Heart left ventricle (tissue), 16 donors: ENCODE data around the gene SYNGAP1. TPM values are rescaled to one million over a fixed set of nuclear protein-coding genes. Genes with fewer than 3 reads are reported as not detected.

Experiments
- ATAC-seq, 4 donors: fragments of 200-7000 bp; cut with Tn5 transposase; one replicate each; pipeline ENCODE4 v1.9.1; 2020 to 2022; ENCODE audit warnings: moderate library complexity in 4 of 4, mild to moderate bottlenecking in 3 of 4, moderate number of reproducible peaks in 1 of 4
- DNase-seq, 5 donors: peaks; one replicate each; pipeline ENCODE4 v3.0.0-alpha.2; 2020
- H3K27ac ChIP-seq, 12 donors: fragments of 200-600 bp; sonication (generic) in 4 of 12; one replicate each; pipeline versions ENCODE4 v1.5.0 to v1.8.0; 2016 to 2022; ENCODE audit warnings: mild to moderate bottlenecking in 2 of 12
- H3K27me3 ChIP-seq, 9 donors: fragments of 200-600 bp; sonication (generic) in 2 of 9; one replicate each; pipeline versions ENCODE4 v1.5.1 to v1.8.0; 2016 to 2022; ENCODE audit warnings: mild to moderate bottlenecking in 3 of 9
- H3K36me3 ChIP-seq, 9 donors: fragments of 200-600 bp; sonication (generic) in 2 of 9; one replicate each; pipeline versions ENCODE4 v1.5.0 to v1.8.0; 2018 to 2022; ENCODE audit warnings: mild to moderate bottlenecking in 2 of 9
- H3K4me1 ChIP-seq, 12 donors: fragments of 200-600 bp; sonication (generic) in 4 of 12; one replicate each; pipeline versions ENCODE4 v1.5.0 to v1.8.0; 2016 to 2022; ENCODE audit warnings: mild to moderate bottlenecking in 3 of 12
- H3K4me3 ChIP-seq, 12 donors: fragments of 200-600 bp; sonication (generic) in 4 of 12; one replicate each; pipeline versions ENCODE4 v1.5.0 to v1.8.0; 2017 to 2022; ENCODE audit warnings: mild to moderate bottlenecking in 9 of 12, moderate library complexity in 4 of 12
- H3K9me3 ChIP-seq, 12 donors: fragments of 200-600 bp; sonication (generic) in 4 of 12; one replicate each; pipeline versions ENCODE4 v1.5.0 to v1.8.0; 2016 to 2022; ENCODE audit warnings: mild to moderate bottlenecking in 1 of 12
- CTCF ChIP-seq, 12 donors: fragments of 200-600 bp; sonication (generic) in 4 of 12; IDR thresholded peaks; one replicate each; pipeline versions ENCODE4 v1.5.0 to v1.8.0; 2018 to 2022; ENCODE audit warnings: antibody characterized with exemption in 12 of 12, mild to moderate bottlenecking in 5 of 12
- POLR2A ChIP-seq, 2 donors: fragments of 450-650 bp; IDR thresholded peaks; one replicate each; pipeline ENCODE4 v1.6.1; 2017; ENCODE audit warnings: antibody characterized with exemption in 2 of 2, mild to moderate bottlenecking in 2 of 2, moderate library complexity in 2 of 2
- WGBS, 4 donors: extraction: QIAGEN DNeasy Blood & Tissue Kit in 2 of 4; methylation state at CpG; one replicate each; pipeline versions ENCODE4 v1.1.5 to v1.1.7; 2013 to 2018; 5-methylcytosine and 5-hydroxymethylcytosine counted together
- intact Hi-C, 10 donors: fragments of 100-400 bp; cut with DNase I; formaldehyde crosslinking; loops; one replicate each; pipeline versions ENCODE4 v1.11.1 to v1.14.2; 2022
- polyA plus RNA-seq, 2 donors: library from polyadenylated mRNA; stranded (reverse); fragments of 200-250 nt; gene quantifications; one replicate each; pipeline ENCODE4 v1.2.3, GENCODE V29; 2013
- total RNA-seq, 9 donors: library from RNA; depleted of rRNA in 2 of 9; stranded (reverse); fragments of >200 nt in 2 of 9; fragmentation: NEBNext Ultra II Directional in 3 of 9; extraction: Animal tissue kit (Norgen Biotek cat#: 25700) in 3 of 9; gene quantifications; one replicate each; pipeline versions ENCODE4 v1.1.0 to v1.2.4, GENCODE V29; 2016 to 2023
- donor health status: ischemic (EF 13 %, LVEDD 7.1; RV severe dilation, severe dysfunction).
- donor health status: healthy with polysubstance abuse.
- donor health status: DM: no; HTN: yes; CAD: no.
- donor health status: DM: no; HTN: no; CAD: no.
- donor health status: ischemic (EF 25% LVEDD 6.9; RV normal size, moderate dysfunction).
- donor health status: ischemic (EF 25% LVEDD 5.7; RV mildly dilated, moderate dysfunction).
- donor health status: healthy.
- donor health status: DM: yes; HTN: yes; CAD: no.
- donor health status: ischemic (EF 35%, LVEDD 5.7; RV mildly dilated, moderate dysfunction).
- donor health status: nonischemic (EF 11% LVEDD 7.7; RV severe dilation, severe dysfunction).
- donor health status: DM: yes; HTN: yes; CAD: no.
- donor health status: PGD.
- donor health status: ischemic (EF 29% LVEDD 5.4; RV normal size, mild dysfunction).
- donor health status: nonischemic (EF 23%, LVEDD 6.1; RV moderate dilation, normal function).

Gene SYNGAP1
- total and polyA plus RNA-seq, 11 donors = 2.4 to 9.9 (median 5.0) TPM

- Histone ChIP-seq H3K9me3 (no peaks in the 10 kb centered on the region), H3K4me3 (peak within 1 kb of the TSS; percentile 68 to 100 (median 94)), H3K36me3 (peaks cover 0 to 40% (median 38%) of the 10 kb centered on the region in 9 donors), H3K27ac (peak within 1 kb of the TSS; percentile 94 to 100 (median 99)), H3K27me3 (no peaks in the 10 kb centered on the region), H3K4me1 (peaks cover 0 to 28% (median 17%) of the 10 kb centered on the region in 12 donors)
- DNase-seq (peak in 4 of 5 donors; percentile 81 to 87 (median 85)), ATAC-seq (peak; percentile 48 to 77 (median 76))
- WGBS, 4 donors = 0 to 1% (median 0%) methylated on average over 40 to 65 of the region's 67 CpGs
- TF ChIP-seq CTCF (IDR thresholded peaks at IDR 0.05) = peak in 4 of 12 donors; percentile 19 to 38 (median 28)
- TF ChIP-seq POLR2A (IDR thresholded peaks at IDR 0.05) = peak in 1 of 2 donors; percentile 55
- intact Hi-C loops = loop anchor here in 7 of 10 donors (1.0 to 10.0 kb wide), 6 partner anchors 7 to 209 kb away; partner anchors contain the start of genes KIFC1 (in 6 of the 7), CUTA (in 1 of the 7), HSD17B8 (in 1 of the 7) and RXRB (in 1 of the 7)
Measured at GRCh38 chr6:33410711-33411631, 8.9 kb upstream of the SYNGAP1 start, which contains the start of gene PHF1. Gene PHF1 (plus strand): TSS chr6:33411014. CDS start chr6:33412264, 1,250 bp downstream.

- TF ChIP-seq CTCF (IDR thresholded peaks at IDR 0.05) = no peak
- no peak for TF ChIP-seq POLR2A (IDR thresholded peaks at IDR 0.05)
Measured at GRCh38 chr6:33411632-33412005, 8.2 kb upstream of the SYNGAP1 start.

GRCh38 chr6:33412140-33413009, 7.5 kb upstream of the SYNGAP1 start:
- peak overlapping the region in 10 of 12 donors; percentile 3 to 100 (median 99) for H3K27ac ChIP-seq
- H3K4me3 ChIP-seq = peak overlapping the region in 8 of 12 donors; percentile 76 to 100 (median 96)
- no peak for TF ChIP-seq CTCF (IDR thresholded peaks at IDR 0.05)
- peaks cover 4 to 40% (median 29%) of the 10 kb centered on the region in 12 donors for H3K4me1 ChIP-seq
- no peaks in the 10 kb centered on the region for H3K27me3 ChIP-seq
- ATAC-seq = no peak
- intact Hi-C loops = loop anchor here in 3 of 10 donors (5.0 to 10.0 kb wide), 2 partner anchors 162 to 210 kb away; partner anchors contain the start of genes HSD17B8 (in 1 of the 3), RXRB (in 1 of the 3) and SLC39A7 (in 1 of the 3)
- H3K36me3 ChIP-seq = peaks cover 0 to 49% (median 46%) of the 10 kb centered on the region in 9 donors
- no peak for DNase-seq
- H3K9me3 ChIP-seq = no peaks in the 10 kb centered on the region
- 86 to 91% (median 87%) methylated on average over 10 of the region's 10 CpGs for WGBS, 4 donors

More at GRCh38 chr6:33411632-33412005, 8.2 kb upstream of the SYNGAP1 start:
- no peak for ATAC-seq
- Histone ChIP-seq H3K9me3 (no peaks in the 10 kb centered on the region), H3K27ac (peak overlapping the region; percentile 94 to 100 (median 99)), H3K27me3 (no peaks in the 10 kb centered on the region), H3K36me3 (peaks cover 0 to 46% (median 44%) of the 10 kb centered on the region in 9 donors), H3K4me3 (peak overlapping the region; percentile 68 to 100 (median 94)), H3K4me1 (peaks cover 1 to 32% (median 21%) of the 10 kb centered on the region in 12 donors)
- intact Hi-C loops = loop anchor here in 4 of 10 donors (2.0 to 10.0 kb wide), 3 partner anchors 21 to 209 kb away; partner anchors contain the start of genes HSD17B8 (in 1 of the 4), KIFC1 (in 1 of the 4), RXRB (in 1 of the 4) and SLC39A7 (in 1 of the 4)
- no peak for DNase-seq
- 45 to 57% (median 54%) methylated on average over 6 of the region's 6 CpGs for WGBS, 4 donors
